Jurkat, Clone E6-1 (cell line): ENCODE results near the gene HGS.

Source experiments
- DNase-seq: peaks from one replicate; pipeline ENCODE4 v3.0.0-alpha.2; 2011; ENCODE audit warnings: low read depth, low spot score
- H3K4me3 ChIP-seq: 2 replicates; pipeline ENCODE4 v1.5.1; 2011; ENCODE audit warnings: mild to moderate bottlenecking, low read length, control low read depth, moderate library complexity

Gene HGS

GRCh38 chr17:81714412-81715106 lies 30.7 kb downstream of the HGS start:
- DNase-seq, result no peak
- H3K4me3 ChIP-seq, result no peak overlapping the region

GRCh38 chr17:81715107-81715871 lies 31.5 kb downstream of the HGS start:
- no peak for DNase-seq
- H3K4me3 ChIP-seq, result no peak overlapping the region

- no peak for DNase-seq
- H3K4me3 ChIP-seq, result no peak overlapping the region
Measured at GRCh38 chr17:81715872-81716673, 32.3 kb downstream of the HGS start.

GRCh38 chr17:81716674-81716996 lies 32.8 kb downstream of the HGS start:
- no peak for DNase-seq
- no peak overlapping the region for H3K4me3 ChIP-seq

GRCh38 chr17:81717049-81717765 lies 33.4 kb downstream of the HGS start:
- DNase-seq, result no peak
- H3K4me3 ChIP-seq, result no peak overlapping the region

GRCh38 chr17:81717766-81718089 lies 33.9 kb downstream of the HGS start:
- DNase-seq, result no peak
- H3K4me3 ChIP-seq, result no peak overlapping the region

- no peak overlapping the region for H3K4me3 ChIP-seq
- no peak for DNase-seq
Measured at GRCh38 chr17:81719410-81720266, 35.8 kb downstream of the HGS start.

- no peak for DNase-seq
- H3K4me3 ChIP-seq, result no peak overlapping the region
Measured at GRCh38 chr17:81720267-81721071, 36.7 kb downstream of the HGS start.

GRCh38 chr17:81722184-81723120 lies 38.6 kb downstream of the HGS start:
- DNase-seq, result no peak
- H3K4me3 ChIP-seq, result no peak overlapping the region

- H3K4me3 ChIP-seq, result no peak overlapping the region
- DNase-seq, result no peak
Measured at GRCh38 chr17:81723651-81724209, 39.9 kb downstream of the HGS start.

GRCh38 chr17:81725439-81725838 lies 41.6 kb downstream of the HGS start:
- H3K4me3 ChIP-seq, result no peak overlapping the region
- no peak for DNase-seq

GRCh38 chr17:81726004-81726403 lies 42.2 kb downstream of the HGS start:
- DNase-seq, result no peak
- no peak overlapping the region for H3K4me3 ChIP-seq

GRCh38 chr17:81727324-81728031 lies 43.7 kb downstream of the HGS start:
- no peak for DNase-seq

GRCh38 chr17:81733507-81734404 lies 49.9 kb downstream of the HGS start:
- H3K4me3 ChIP-seq, result no peak overlapping the region
- no peak for DNase-seq

More at GRCh38 chr17:81727324-81728031, 43.7 kb downstream of the HGS start:
- H3K4me3 ChIP-seq, result no peak overlapping the region
